ENCODE data around the gene RUNX1.

GRCh38 chr21:34914239-34914638 lies 134.9 kb downstream of the RUNX1 start:
- no peak for TF ChIP-seq IRF2 (CRISPR knock-in tag; IDR thresholded peaks at IDR 0.05)
- TF ChIP-seq SOX6 (IDR thresholded peaks at IDR 0.05) = no peak
- TF ChIP-seq SOX6 (CRISPR knock-in tag; IDR thresholded peaks at IDR 0.05) = no peak
- no peak for TF ChIP-seq ZNF484 (CRISPR knock-in tag; IDR thresholded peaks at IDR 0.05; ENCODE audit: borderline replicate concordance, low read depth)
- no peak for TF ChIP-seq GABPB1 (CRISPR knock-in tag; IDR thresholded peaks at IDR 0.05)
- no peak for TF ChIP-seq CENPX (CRISPR knock-in tag; IDR thresholded peaks at IDR 0.05)
- no peak for TF ChIP-seq CTCF (CRISPR knock-in tag; IDR thresholded peaks at IDR 0.05)
- TF ChIP-seq GLI4 (CRISPR knock-in tag; IDR thresholded peaks at IDR 0.05; ENCODE audit: borderline replicate concordance) = no peak
- no peak for TF ChIP-seq ZNF264 (CRISPR knock-in tag; IDR thresholded peaks at IDR 0.05)
- TF ChIP-seq ZBTB14 (CRISPR knock-in tag; IDR thresholded peaks at IDR 0.05) = no peak
- TF ChIP-seq ZNF407 (CRISPR knock-in tag; IDR thresholded peaks at IDR 0.05; ENCODE audit: not compliant biosample characterization) = no peak
- no peak for TF ChIP-seq THRA (CRISPR knock-in tag; IDR thresholded peaks at IDR 0.05; ENCODE audit: borderline replicate concordance)

Measured in HepG2 (cell line).